HG02938 (cell line): ENCODE measurements around the gene AP1M1.

Experiments used
- ATAC-seq: cut with Tn5 transposase; IDR thresholded peaks from one replicate; pipeline ENCODE4 v1.9.1; 2021; ENCODE audit warnings: mild to moderate bottlenecking, moderate library complexity; ENCODE audit not compliant: unreplicated experiment

The AP1M1 gene

GRCh38 chr19:16228637-16229321 lies 31.1 kb downstream of the AP1M1 start:
- no peak for ATAC-seq

- no peak for ATAC-seq
Measured at GRCh38 chr19:16229322-16229641, 31.6 kb downstream of the AP1M1 start.

- no peak for ATAC-seq
Measured at GRCh38 chr19:16232127-16232526, 34.4 kb downstream of the AP1M1 start.

- no peak for ATAC-seq
Measured at GRCh38 chr19:16232568-16232967, 34.9 kb downstream of the AP1M1 start.

- ATAC-seq, result no peak
Measured at GRCh38 chr19:16233081-16233776, 35.5 kb downstream of the AP1M1 start.

GRCh38 chr19:16233836-16234551 lies 36.3 kb downstream of the AP1M1 start:
- no peak for ATAC-seq

GRCh38 chr19:16234552-16235445 lies 37.1 kb downstream of the AP1M1 start:
- ATAC-seq, result no peak

GRCh38 chr19:16235811-16236652 lies 38.3 kb downstream of the AP1M1 start:
- ATAC-seq, result no peak

- ATAC-seq, result no peak
Measured at GRCh38 chr19:16244091-16244490, 46.4 kb downstream of the AP1M1 start.

GRCh38 chr19:16247353-16248182 lies 49.9 kb downstream of the AP1M1 start:
- no peak for ATAC-seq

- no peak for ATAC-seq
Measured at GRCh38 chr19:16248380-16249023, 50.8 kb downstream of the AP1M1 start.

GRCh38 chr19:16249826-16250404 lies 52.2 kb downstream of the AP1M1 start:
- no peak for ATAC-seq

- ATAC-seq, result no peak
Measured at GRCh38 chr19:16252459-16253205, 54.9 kb downstream of the AP1M1 start.

- no peak for ATAC-seq
Measured at GRCh38 chr19:16254851-16255408, 57.2 kb downstream of the AP1M1 start.

GRCh38 chr19:16257509-16258002 lies 59.8 kb downstream of the AP1M1 start:
- ATAC-seq, result no peak

GRCh38 chr19:16258440-16258903 lies 60.8 kb downstream of the AP1M1 start:
- ATAC-seq, result no peak
